Peyer's patch (tissue), 4 donors: ENCODE measurements around the gene DBF4.

ENCODE experiments used
- CTCF ChIP-seq, 6 experiments: fragments of 450-650 bp in 4 of 6; fragments of 200-600 bp in 2 of 6; sonication (generic) in 1 of 6; IDR thresholded peaks; one replicate each; pipeline ENCODE4 v1.5.1; 2017 to 2019; ENCODE audit warnings: antibody characterized with exemption in 6 of 6, mild to moderate bottlenecking in 3 of 6, moderate library complexity in 1 of 6
- POLR2A ChIP-seq, 2 donors: fragments of 450-650 bp; IDR thresholded peaks; one replicate each; pipeline ENCODE4 v1.5.1; 2017; ENCODE audit warnings: antibody characterized with exemption in 2 of 2, mild to moderate bottlenecking in 2 of 2, moderate library complexity in 2 of 2

GRCh38 chr7:87876040-87876868 is at the start of gene DBF4, which contains the start of gene SLC25A40:
- TF ChIP-seq CTCF (IDR thresholded peaks at IDR 0.05) (peak in 1 of 6 experiments; percentile 13), POLR2A (IDR thresholded peaks at IDR 0.05) (peak in 1 of 2 donors; percentile 71)
